Keratinocyte (primary cell): ENCODE data around the gene TMPRSS6. TPM values are rescaled to one million over a fixed set of nuclear protein-coding genes. Genes with fewer than 3 reads are reported as not detected.

Source experiments
- DNase-seq: peaks from one replicate; pipeline ENCODE4 v3.0.0-alpha.2; 2011; ENCODE audit warnings: low read depth, missing footprints, low spot score
- FAIRE-seq: peaks from 2 replicates; lab custom pipeline; 2011; peaks lifted over from hg19 to GRCh38; lab: Jason Lieb, UNC
- H2AFZ ChIP-seq: 2 replicates; pipeline ENCODE4 v1.6.0; 2012; ENCODE audit warnings: low read length, control low read depth, inconsistent platforms; ENCODE audit not compliant: control insufficient read depth
- H3K27ac ChIP-seq: 2 replicates; pipeline ENCODE4 v1.5.1; 2011; ENCODE audit warnings: low read length; ENCODE audit not compliant: control insufficient read depth, insufficient read depth
- H3K27me3 ChIP-seq: 3 replicates; pipeline ENCODE4 v1.6.0; 2011; ENCODE audit warnings: low read length; ENCODE audit not compliant: control insufficient read depth, insufficient read depth; ENCODE audit errors: extremely low read depth
- H3K36me3 ChIP-seq, 2 experiments: 2 replicates in 1 of 2; 3 replicates in 1 of 2; pipeline ENCODE4 v1.5.1; 2011; ENCODE audit warnings: low read length in 2 of 2, mild to moderate bottlenecking in 1 of 2; ENCODE audit not compliant: control insufficient read depth in 2 of 2, insufficient read depth in 2 of 2; ENCODE audit errors: extremely low read depth in 1 of 2
- H3K4me1 ChIP-seq: 3 replicates; pipeline ENCODE4 v1.5.1; 2011; ENCODE audit warnings: low read length; ENCODE audit not compliant: control insufficient read depth, insufficient read depth; ENCODE audit errors: extremely low read depth
- H3K4me2 ChIP-seq: 3 replicates; pipeline ENCODE4 v1.6.0; 2011; ENCODE audit warnings: low read depth, low read length; ENCODE audit not compliant: control insufficient read depth, insufficient read depth; ENCODE audit errors: extremely low read depth
- H3K4me3 ChIP-seq, 3 experiments: fragments of 200-600 bp in 1 of 3; sonication (generic) in 1 of 3; 2 replicates in 2 of 3; 3 replicates in 1 of 3; pipeline ENCODE4 v1.5.1; 2011 to 2016; ENCODE audit warnings: low read length in 3 of 3, mild to moderate bottlenecking in 3 of 3, control low read depth in 2 of 3, inconsistent platforms in 1 of 3, low read depth in 1 of 3, mixed read lengths in 1 of 3, mixed run types in 1 of 3, moderate library complexity in 1 of 3; ENCODE audit not compliant: control insufficient read depth in 2 of 3, insufficient read depth in 2 of 3; ENCODE audit errors: extremely low read depth in 1 of 3
- H3K79me2 ChIP-seq: 2 replicates; pipeline ENCODE4 v1.6.0; 2012; ENCODE audit warnings: low read length; ENCODE audit not compliant: control insufficient read depth, insufficient read depth
- H3K9ac ChIP-seq: 3 replicates; pipeline ENCODE4 v1.6.0; 2011; ENCODE audit warnings: low read length; ENCODE audit not compliant: control insufficient read depth, insufficient read depth; ENCODE audit errors: extremely low read depth
- H3K9me1 ChIP-seq: 3 replicates; pipeline ENCODE4 v1.6.0; 2011; ENCODE audit warnings: low read length; ENCODE audit not compliant: control insufficient read depth, insufficient read depth; ENCODE audit errors: extremely low read depth
- H3K9me3 ChIP-seq: 2 replicates; pipeline ENCODE4 v1.5.1; 2012; ENCODE audit warnings: low read depth, low read length; ENCODE audit not compliant: control insufficient read depth
- H4K20me1 ChIP-seq: 3 replicates; pipeline ENCODE4 v1.6.0; 2011; ENCODE audit warnings: low read length; ENCODE audit not compliant: control insufficient read depth, insufficient read depth; ENCODE audit errors: extremely low read depth
- EZH2 ChIP-seq: IDR thresholded peaks from one replicate; pipeline ENCODE4 v1.6.1; 2012; ENCODE audit warnings: inconsistent platforms, mild to moderate bottlenecking, low read length, moderate library complexity
- dilution Hi-C: fragments of 300-500 bp; cut with MboI; formaldehyde crosslinking; loops from one replicate; pipeline ENCODE4 v1.7.0; 2020; ENCODE audit warnings: low sequenced_read_pairs; ENCODE audit not compliant: extremely low pct_ligation_motif_present
- polyA plus RNA-seq, 5 experiments: library from polyadenylated mRNA; depleted of rRNA in 3 of 5; stranded (reverse) in 3 of 5; stranded (forward) in 1 of 5; unstranded in 1 of 5; fragments of >200 nt; gene quantifications; 1 replicate in 1 of 5; 2 replicates in 3 of 5; 3 replicates in 1 of 5; pipeline versions ENCODE4 v1.2.1 to v1.2.3, GENCODE V29; 2011 to 2012; ENCODE audit warnings: missing spikeins in 2 of 5, low read depth in 1 of 5, low replicate concordance in 1 of 5
- TF ChIP-seq, protein P1 (sequence below), 3 experiments: IDR thresholded peaks in 1 of 3; conservative IDR thresholded peaks in 1 of 3; optimal IDR thresholded peaks in 1 of 3; 2 replicates in 2 of 3; 3 replicates in 1 of 3; pipeline versions ENCODE3 to v1.5.1; 2011; ENCODE audit warnings: low read length in 3 of 3, mild to moderate bottlenecking in 3 of 3, moderate library complexity in 2 of 3, control low read depth in 1 of 3, inconsistent platforms in 1 of 3; ENCODE audit not compliant: insufficient read depth in 2 of 3; ENCODE audit errors: extremely low read depth in 1 of 3

TMPRSS6 gene
- polyA plus RNA-seq, 1 donor (not counting 4 experiments of a cell fraction or from before 2014, with no cell fraction given) = not detected

DNA sequence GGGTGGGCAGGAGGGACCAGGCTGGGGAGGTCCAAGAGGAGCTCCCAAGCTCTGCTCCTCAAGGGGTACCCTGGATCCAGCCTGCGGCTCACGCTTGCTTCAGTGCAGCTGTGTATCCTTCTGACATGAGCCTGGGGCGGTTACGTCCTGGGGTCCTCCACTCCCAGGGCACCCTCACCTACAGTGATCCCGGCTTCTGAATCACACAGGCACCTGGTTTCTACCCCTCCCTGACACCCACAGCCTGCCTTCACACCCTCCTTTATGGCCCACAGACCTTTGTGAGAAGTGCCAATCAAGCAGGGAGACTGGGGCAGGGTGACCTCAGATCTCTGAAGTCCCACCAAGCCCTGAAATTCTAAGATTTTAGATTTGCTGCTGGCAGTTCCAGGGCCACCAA lies 88.5 kb downstream of the TMPRSS6 start:
- no peak overlapping the region for H3K4me3 ChIP-seq
- H3K9me3 ChIP-seq = no peaks in the 10 kb centered on the region
- dilution Hi-C loops = no loop called here
- H3K9me1 ChIP-seq = no peaks in the 10 kb centered on the region
- TF ChIP-seq, protein P1, sequence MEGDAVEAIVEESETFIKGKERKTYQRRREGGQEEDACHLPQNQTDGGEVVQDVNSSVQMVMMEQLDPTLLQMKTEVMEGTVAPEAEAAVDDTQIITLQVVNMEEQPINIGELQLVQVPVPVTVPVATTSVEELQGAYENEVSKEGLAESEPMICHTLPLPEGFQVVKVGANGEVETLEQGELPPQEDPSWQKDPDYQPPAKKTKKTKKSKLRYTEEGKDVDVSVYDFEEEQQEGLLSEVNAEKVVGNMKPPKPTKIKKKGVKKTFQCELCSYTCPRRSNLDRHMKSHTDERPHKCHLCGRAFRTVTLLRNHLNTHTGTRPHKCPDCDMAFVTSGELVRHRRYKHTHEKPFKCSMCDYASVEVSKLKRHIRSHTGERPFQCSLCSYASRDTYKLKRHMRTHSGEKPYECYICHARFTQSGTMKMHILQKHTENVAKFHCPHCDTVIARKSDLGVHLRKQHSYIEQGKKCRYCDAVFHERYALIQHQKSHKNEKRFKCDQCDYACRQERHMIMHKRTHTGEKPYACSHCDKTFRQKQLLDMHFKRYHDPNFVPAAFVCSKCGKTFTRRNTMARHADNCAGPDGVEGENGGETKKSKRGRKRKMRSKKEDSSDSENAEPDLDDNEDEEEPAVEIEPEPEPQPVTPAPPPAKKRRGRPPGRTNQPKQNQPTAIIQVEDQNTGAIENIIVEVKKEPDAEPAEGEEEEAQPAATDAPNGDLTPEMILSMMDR (optimal IDR thresholded peaks at IDR 0.05 in 1 of 3, IDR thresholded peaks at IDR 0.05 in 1 of 3, conservative IDR thresholded peaks at IDR 0.05 in 1 of 3; ENCODE audit: extremely low read depth in 1 of 3, insufficient read depth in 2 of 3, low read length in 3 of 3) = no peak
- no peak overlapping the region for H3K27ac ChIP-seq
- no peak overlapping the region for H3K4me2 ChIP-seq
- H2AFZ ChIP-seq = no peak overlapping the region
- no peaks in the 10 kb centered on the region for H4K20me1 ChIP-seq
- peaks cover 8% of the 10 kb centered on the region for H3K4me1 ChIP-seq
- no peak for DNase-seq
- H3K9ac ChIP-seq = no peak overlapping the region
- peaks cover 8% of the 10 kb centered on the region for H3K79me2 ChIP-seq
- H3K36me3 ChIP-seq = peaks cover 9 to 16% of the 10 kb centered on the region in 2 experiments
- no peaks in the 10 kb centered on the region for H3K27me3 ChIP-seq
- FAIRE-seq = no peak

DNA sequence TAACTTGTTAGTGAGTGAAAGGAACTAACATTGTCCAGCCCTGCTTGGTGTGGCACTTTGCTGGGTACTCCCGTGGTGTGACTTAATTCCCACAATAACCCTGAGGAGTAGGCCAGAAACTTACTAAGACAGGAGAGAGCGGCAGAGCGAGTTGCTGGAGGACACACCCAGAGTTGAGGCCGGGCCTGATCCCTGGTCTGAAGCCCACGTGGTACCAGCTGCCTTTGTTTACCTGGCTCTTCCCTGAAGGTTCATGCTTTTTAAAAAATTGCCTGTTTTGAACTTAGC lies 89.4 kb downstream of the TMPRSS6 start:
- H3K9me1 ChIP-seq = no peaks in the 10 kb centered on the region
- DNase-seq (no peak), FAIRE-seq (peak; percentile 86)
- H2AFZ ChIP-seq = peak overlapping the region; percentile 91
- no peaks in the 10 kb centered on the region for H3K9me3 ChIP-seq
- TF ChIP-seq, protein P1 (optimal IDR thresholded peaks at IDR 0.05 in 1 of 3, IDR thresholded peaks at IDR 0.05 in 1 of 3, conservative IDR thresholded peaks at IDR 0.05 in 1 of 3; ENCODE audit: extremely low read depth in 1 of 3, insufficient read depth in 2 of 3, low read length in 3 of 3) = no peak
- no peak for TF ChIP-seq EZH2
- peaks cover 8% of the 10 kb centered on the region for H3K79me2 ChIP-seq
- peak overlapping the region; percentile 81 for H3K9ac ChIP-seq
- H3K4me1 ChIP-seq = peaks cover 8% of the 10 kb centered on the region
- H3K4me2 ChIP-seq = peak overlapping the region; percentile 85
- peak overlapping the region; percentile 86 to 94 (median 92) for H3K4me3 ChIP-seq
- H3K36me3 ChIP-seq = peaks cover 5 to 11% of the 10 kb centered on the region in 2 experiments
- peak overlapping the region; percentile 76 for H3K27ac ChIP-seq
- H3K27me3 ChIP-seq = no peaks in the 10 kb centered on the region
- dilution Hi-C loops = no loop called here
- H4K20me1 ChIP-seq = no peaks in the 10 kb centered on the region
